Neuronal stem cell (in vitro differentiated cells): Measurements from ENCODE around the gene SLC25A26.
"Not testable (repeated sequence)": the region's sequence is repeated elsewhere in the genome, so short reads cannot be mapped to it uniquely, and the experiment has no call there.

Source experiments
- DNase-seq: peaks from one replicate; pipeline ENCODE4 v3.0.0-alpha.2; 2013; ENCODE audit warnings: low spot score
- H2AFZ ChIP-seq: one replicate; pipeline ENCODE4 v1.6.1; 2013; ENCODE audit warnings: mild to moderate bottlenecking, low read length, inconsistent platforms
- H2AK5ac ChIP-seq: 2 replicates; pipeline ENCODE4 v1.6.1; 2013; ENCODE audit warnings: low read depth, mild to moderate bottlenecking, inconsistent platforms, low read length, moderate library complexity, mixed read lengths
- H2BK120ac ChIP-seq: 2 replicates; pipeline ENCODE4 v1.6.1; 2013; ENCODE audit warnings: low read depth, mild to moderate bottlenecking, inconsistent platforms, low read length, moderate library complexity, mixed read lengths
- H2BK12ac ChIP-seq: one replicate; pipeline ENCODE4 v1.6.1; 2013; ENCODE audit warnings: low read length, inconsistent platforms
- H2BK15ac ChIP-seq: 2 replicates; pipeline ENCODE4 v1.6.1; 2013; ENCODE audit warnings: mild to moderate bottlenecking, low read length, inconsistent platforms, mixed read lengths
- H2BK5ac ChIP-seq: one replicate; pipeline ENCODE4 v1.6.1; 2013; ENCODE audit warnings: inconsistent platforms, mild to moderate bottlenecking, low read length, moderate library complexity
- H3K14ac ChIP-seq: one replicate; pipeline ENCODE4 v1.6.1; 2013; ENCODE audit warnings: low read length, inconsistent platforms
- H3K18ac ChIP-seq: 2 replicates; pipeline ENCODE4 v1.6.1; 2013; ENCODE audit warnings: low read length, inconsistent platforms
- H3K23ac ChIP-seq: 2 replicates; pipeline ENCODE4 v1.6.1; 2013; ENCODE audit warnings: low read depth, mild to moderate bottlenecking, mixed read lengths, low read length, inconsistent platforms; ENCODE audit not compliant: poor library complexity
- H3K27ac ChIP-seq: replicated peaks from 3 replicates; pipeline ENCODE4 v1.5.1; 2013; ENCODE audit warnings: low read length, inconsistent platforms
- H3K27me3 ChIP-seq, 3 experiments: 2 replicates each; pipeline ENCODE4 v1.6.1; 2013; ENCODE audit warnings: low read length in 3 of 3, mild to moderate bottlenecking in 2 of 3, inconsistent platforms in 1 of 3, low read depth in 1 of 3, mixed read lengths in 1 of 3, moderate library complexity in 1 of 3; ENCODE audit not compliant: control insufficient read depth in 3 of 3, insufficient read depth in 3 of 3
- H3K36me3 ChIP-seq, 2 donors: replicated peaks in 1 of 2; 2 replicates each; pipeline ENCODE4 v1.6.1; 2013; ENCODE audit warnings: low read length in 2 of 2; ENCODE audit not compliant: control insufficient read depth in 2 of 2, insufficient read depth in 2 of 2
- H3K4ac ChIP-seq: 2 replicates; pipeline ENCODE4 v1.6.1; 2013; ENCODE audit warnings: inconsistent platforms, mild to moderate bottlenecking, low read length, moderate library complexity
- H3K4me1 ChIP-seq, 2 donors: 1 replicate in 1 of 2; 2 replicates in 1 of 2; pipeline ENCODE4 v1.6.1; 2013; ENCODE audit warnings: low read length in 2 of 2, low read depth in 1 of 2; ENCODE audit not compliant: control insufficient read depth in 2 of 2, insufficient read depth in 1 of 2
- H3K4me2 ChIP-seq: one replicate; pipeline ENCODE4 v1.6.1; 2013; ENCODE audit warnings: mild to moderate bottlenecking, low read length, inconsistent platforms; ENCODE audit not compliant: insufficient read depth, poor library complexity, severe bottlenecking
- H3K4me3 ChIP-seq, 2 donors: 2 replicates each; pipeline ENCODE4 v1.5.1; 2013; ENCODE audit warnings: low read length in 2 of 2, mild to moderate bottlenecking in 2 of 2, inconsistent platforms in 1 of 2, moderate library complexity in 1 of 2
- H3K79me1 ChIP-seq: one replicate; pipeline ENCODE4 v1.6.1; 2013; ENCODE audit warnings: low read depth, mild to moderate bottlenecking, inconsistent platforms, low read length, moderate library complexity
- H3K9ac ChIP-seq: one replicate; pipeline ENCODE4 v1.6.1; 2013; ENCODE audit warnings: mild to moderate bottlenecking, low read depth, low read length, inconsistent platforms; ENCODE audit not compliant: poor library complexity
- H3K9me3 ChIP-seq, 2 donors: replicated peaks in 1 of 2; 2 replicates each; pipeline versions ENCODE3 to v1.6.1; 2013; ENCODE audit warnings: low read length in 2 of 2, mild to moderate bottlenecking in 2 of 2, inconsistent platforms in 1 of 2, low read depth in 1 of 2, mixed read lengths in 1 of 2, moderate library complexity in 1 of 2; ENCODE audit not compliant: control insufficient read depth in 2 of 2, insufficient read depth in 1 of 2
- H4K8ac ChIP-seq: one replicate; pipeline ENCODE4 v1.6.1; 2013; ENCODE audit warnings: low read depth, mild to moderate bottlenecking, inconsistent platforms, low read length, moderate library complexity
- H4K91ac ChIP-seq: one replicate; pipeline ENCODE4 v1.6.1; 2013; ENCODE audit warnings: low read length, low read depth, mild to moderate bottlenecking, inconsistent platforms; ENCODE audit not compliant: poor library complexity
- WGBS, 2 donors: extraction: QIAGEN DNeasy Blood & Tissue Kit; methylation state at CpG; one replicate each; pipeline ENCODE4 v1.1.7; 2013; ENCODE audit warnings: missing lambda C conversion rate in 2 of 2, mixed read lengths in 1 of 2; ENCODE audit not compliant: insufficient read length in 2 of 2, insufficient replicate concordance in 1 of 2; ENCODE audit errors: extremely low coverage in 2 of 2; 5-methylcytosine and 5-hydroxymethylcytosine counted together

Gene SLC25A26

DNA sequence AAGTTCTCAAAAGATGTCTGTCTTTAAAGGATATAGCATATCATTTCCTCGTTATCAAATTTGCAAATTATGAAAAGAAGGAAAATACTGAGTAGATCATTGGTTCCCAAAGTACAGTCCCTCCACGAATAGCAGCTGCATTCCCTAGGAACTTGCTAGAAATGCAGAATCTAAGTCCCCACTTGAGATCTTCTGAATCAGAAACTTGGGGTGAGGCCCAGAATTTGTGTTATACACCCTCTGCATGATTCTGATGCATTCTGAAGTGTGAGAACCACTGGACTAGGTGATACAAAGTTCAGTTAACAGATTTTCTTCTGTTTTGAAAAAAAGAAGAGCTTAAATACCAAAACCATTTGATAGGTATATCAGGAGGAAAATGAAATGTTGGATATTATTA is 77.1 kb downstream of the SLC25A26 start:
- Histone ChIP-seq H3K9ac (no peak overlapping the region), H3K4ac (no peak overlapping the region), H2BK12ac (no peak overlapping the region), H3K4me2 (no peak overlapping the region), H3K9me3 (no peaks in the 10 kb centered on the region), H4K91ac (no peak overlapping the region), H3K14ac (no peak overlapping the region), H3K4me3 (no peak overlapping the region), H2BK5ac (no peak overlapping the region), H4K8ac (no peak overlapping the region), H3K27me3 (no peaks in the 10 kb centered on the region), H3K18ac (no peak overlapping the region), H3K4me1 (no peaks in the 10 kb centered on the region), H2AK5ac (no peak overlapping the region), H3K36me3 (no peaks in the 10 kb centered on the region), H2AFZ (no peak overlapping the region), H2BK15ac (no peak overlapping the region), H3K27ac (no peak overlapping the region), H3K79me1 (no peaks in the 10 kb centered on the region), H2BK120ac (no peak overlapping the region), H3K23ac (no peak overlapping the region)
- no CpG with 5 or more reads among the region's 2 CpGs for WGBS, 2 donors
- DNase-seq, result no peak

DNA sequence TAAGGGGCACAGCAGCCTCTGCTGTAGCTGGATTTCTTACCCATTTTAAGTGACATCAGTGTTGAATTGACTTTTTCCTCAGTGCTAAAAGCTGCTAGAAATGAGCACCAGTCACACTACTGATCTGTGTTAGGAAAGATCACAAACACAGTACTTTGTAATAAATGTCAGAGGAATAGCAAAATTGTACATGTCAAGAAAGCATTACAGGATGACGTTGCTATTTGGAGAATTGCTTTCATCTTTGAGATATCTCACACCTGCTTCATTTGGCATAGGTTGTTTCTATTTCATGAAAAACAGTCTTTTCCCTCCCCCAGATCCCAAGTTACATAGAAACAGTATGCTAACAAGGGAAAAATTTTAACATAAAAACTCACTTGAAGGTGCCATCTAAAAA is 77.8 kb downstream of the SLC25A26 start:
- Histone ChIP-seq H2AFZ (no peak overlapping the region), H3K27ac (no peak overlapping the region), H2BK5ac (no peak overlapping the region), H3K4ac (no peak overlapping the region), H4K8ac (no peak overlapping the region), H3K79me1 (no peaks in the 10 kb centered on the region), H2BK12ac (no peak overlapping the region), H3K36me3 (no peaks in the 10 kb centered on the region), H3K14ac (no peak overlapping the region), H3K18ac (no peak overlapping the region), H3K9ac (no peak overlapping the region), H2AK5ac (no peak overlapping the region), H4K91ac (no peak overlapping the region), H2BK120ac (no peak overlapping the region), H3K4me2 (no peak overlapping the region), H3K9me3 (no peaks in the 10 kb centered on the region), H3K23ac (no peak overlapping the region), H3K4me3 (no peak overlapping the region), H3K27me3 (no peaks in the 10 kb centered on the region), H3K4me1 (no peaks in the 10 kb centered on the region), H2BK15ac (no peak overlapping the region)
- no CpG with 5 or more reads among the region's 1 CpG for WGBS, 2 donors
- no peak for DNase-seq

DNA sequence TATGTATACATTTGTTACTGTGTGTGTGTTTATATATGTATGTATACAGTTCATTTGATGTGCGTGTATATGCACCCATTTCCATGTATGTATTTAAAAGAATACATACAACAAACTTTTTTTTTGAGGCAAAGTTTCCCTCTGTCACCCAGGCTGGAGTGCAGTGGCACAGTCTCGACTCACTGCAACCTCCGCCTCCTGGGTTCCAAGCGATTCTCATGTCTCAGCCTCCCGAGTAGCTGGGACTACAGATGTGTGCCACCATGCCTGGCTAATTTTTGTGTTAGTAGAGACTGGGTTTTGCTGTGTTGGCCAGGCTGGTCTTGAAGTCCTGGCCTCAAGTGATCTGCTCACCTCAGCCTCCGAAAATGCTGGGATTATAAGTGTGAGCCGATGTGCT is 78.3 kb downstream of the SLC25A26 start:
- H3K23ac ChIP-seq, H2BK120ac ChIP-seq, H3K36me3 ChIP-seq, H3K79me1 ChIP-seq, DNase-seq, H3K4me3 ChIP-seq, H2AFZ ChIP-seq, H2BK5ac ChIP-seq, H3K18ac ChIP-seq, H3K4ac ChIP-seq, H2BK12ac ChIP-seq, H3K27ac ChIP-seq, H3K14ac ChIP-seq, H4K91ac ChIP-seq, H3K27me3 ChIP-seq, H3K9me3 ChIP-seq, H2BK15ac ChIP-seq, H3K4me2 ChIP-seq, H4K8ac ChIP-seq, H3K4me1 ChIP-seq, H2AK5ac ChIP-seq, H3K9ac ChIP-seq: not testable (repeated sequence)
- WGBS, 2 donors, result no CpG with 5 or more reads among the region's 7 CpGs

DNA sequence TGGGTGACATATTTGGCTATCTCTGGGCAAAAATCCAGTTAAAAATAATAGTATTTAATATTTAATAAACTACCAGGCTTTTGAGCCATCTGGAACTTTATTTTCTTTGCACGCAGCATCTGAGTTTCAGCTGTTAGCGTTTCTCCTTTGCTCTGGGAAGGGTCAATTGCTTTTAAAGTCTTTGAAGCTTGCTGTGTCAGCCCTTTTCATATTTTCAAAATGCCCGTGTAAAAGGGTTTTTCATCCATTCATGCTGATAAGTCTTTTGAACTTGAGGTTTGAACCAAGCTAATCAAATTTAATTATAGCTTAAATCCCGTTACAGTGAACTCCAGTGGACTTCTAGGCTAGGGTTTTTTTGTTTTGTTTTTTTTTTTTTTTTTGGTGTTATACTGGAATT is 79.1 kb downstream of the SLC25A26 start:
- Histone ChIP-seq H3K4me3 (no peak overlapping the region), H3K36me3 (no peaks in the 10 kb centered on the region), H2BK5ac (no peak overlapping the region), H3K4me2 (no peak overlapping the region), H2BK12ac (no peak overlapping the region), H3K9me3 (no peaks in the 10 kb centered on the region), H3K79me1 (no peaks in the 10 kb centered on the region), H3K4me1 (no peaks in the 10 kb centered on the region), H3K9ac (no peak overlapping the region), H3K4ac (no peak overlapping the region), H3K27ac (no peak overlapping the region), H3K14ac (no peak overlapping the region), H4K8ac (no peak overlapping the region), H2AFZ (no peak overlapping the region), H2BK15ac (no peak overlapping the region), H3K27me3 (no peaks in the 10 kb centered on the region), H3K23ac (no peak overlapping the region), H2BK120ac (no peak overlapping the region), H2AK5ac (no peak overlapping the region), H3K18ac (no peak overlapping the region), H4K91ac (no peak overlapping the region)
- DNase-seq, result no peak
- no CpG with 5 or more reads among the region's 4 CpGs for WGBS, 2 donors
